ENCODE results near the gene CAMK2G. TPM values are rescaled to one million over a fixed set of nuclear protein-coding genes. Genes with fewer than 3 reads are reported as not detected.
"Not testable (repeated sequence)": the region's sequence is repeated elsewhere in the genome, so short reads cannot be mapped to it uniquely, and the experiment has no call there.

The CAMK2G gene
- total RNA-seq, 2 donors from 2014 or later: 78.8 to 149 TPM

DNA sequence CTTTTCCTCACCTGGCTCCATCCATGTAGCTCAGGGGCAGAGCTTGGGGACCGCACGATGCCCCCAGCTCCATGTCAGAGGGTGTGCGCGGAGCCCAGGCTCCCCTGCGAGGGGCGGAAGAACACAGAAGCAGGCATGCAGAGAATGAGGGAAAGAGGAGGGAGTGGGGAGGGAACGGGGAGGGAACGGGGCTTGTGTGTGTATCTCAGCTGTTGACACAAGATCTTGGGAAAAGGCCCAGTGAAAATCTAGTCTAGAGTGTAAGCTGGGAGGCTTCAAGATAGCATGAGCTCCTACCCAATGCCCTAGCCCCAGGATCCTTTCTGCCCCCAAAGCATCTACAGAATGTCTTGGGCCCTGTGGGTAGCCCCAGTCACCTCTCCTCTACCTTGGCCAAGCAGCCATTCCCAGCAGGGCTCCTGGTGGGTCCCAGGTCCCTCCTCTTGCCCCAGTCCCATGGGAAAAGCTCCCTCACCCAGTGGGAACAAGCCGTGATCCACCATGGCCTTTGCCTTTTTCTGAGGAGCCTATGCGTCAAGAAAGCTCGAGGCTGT, 37.9 kb downstream of the CAMK2G start:
- TF ChIP-seq CTCF (IDR thresholded peaks at IDR 0.05): no peak
- Histone ChIP-seq H3K27me3 (replicated peaks; ENCODE audit: insufficient read depth) (no peaks in the 10 kb centered on the region), H3K4me3 (no peak overlapping the region), H3K4me1 (ENCODE audit: control insufficient read depth in 1 of 2, low read depth in 2 of 2) (peaks cover 6 to 24% of the 10 kb centered on the region in 2 donors), H3K27ac (peak overlapping the region; percentile 87), H3K9me3 (no peaks in the 10 kb centered on the region), H3K36me3 (peaks cover 46% of the 10 kb centered on the region)
- DNase-seq (ENCODE audit: low spot score) (no peak), ATAC-seq (ENCODE audit: insufficient number of reproducible peaks, low FRiP score, low read depth) (no peak)

GRCh38 chr10:73829090-73829489, 45.3 kb downstream of the CAMK2G start:
- not testable (repeated sequence) for H3K4me3 ChIP-seq; H3K9me3 ChIP-seq; H3K27me3 ChIP-seq (replicated peaks; ENCODE audit: insufficient read depth); DNase-seq (ENCODE audit: low spot score); H3K27ac ChIP-seq; ATAC-seq (ENCODE audit: insufficient number of reproducible peaks, low FRiP score, low read depth); H3K4me1 ChIP-seq (ENCODE audit: control insufficient read depth in 1 of 2, low read depth in 2 of 2)
- H3K36me3 ChIP-seq: peaks cover 54% of the 10 kb centered on the region

DNA sequence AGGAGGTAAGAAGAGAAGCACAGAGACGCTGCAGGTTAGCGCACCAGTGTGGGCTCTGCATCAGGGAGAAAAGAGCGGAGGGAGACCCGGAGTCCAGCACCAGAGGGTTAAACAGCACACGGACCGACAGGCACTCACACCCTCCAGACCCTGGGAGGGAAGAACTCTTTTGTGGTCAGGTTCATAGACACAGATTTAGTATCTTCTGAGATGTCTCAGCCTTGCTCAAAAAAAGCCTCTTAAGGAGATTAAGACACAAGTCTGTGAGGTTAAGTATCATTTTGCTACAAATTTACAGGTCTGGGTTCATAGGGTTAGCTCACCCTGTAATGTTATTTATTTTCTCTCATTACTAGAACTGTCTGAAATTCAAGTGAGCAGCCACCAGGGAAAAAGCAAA, 46.2 kb downstream of the CAMK2G start:
- H3K36me3 ChIP-seq: peaks cover 63% of the 10 kb centered on the region
- no peaks in the 10 kb centered on the region for H3K9me3 ChIP-seq
- H3K4me1 ChIP-seq (ENCODE audit: control insufficient read depth in 1 of 2, low read depth in 2 of 2): no peaks in the 10 kb centered on the region
- ATAC-seq (ENCODE audit: insufficient number of reproducible peaks, low FRiP score, low read depth) (no peak), DNase-seq (ENCODE audit: low spot score) (no peak)
- H3K27me3 ChIP-seq (replicated peaks; ENCODE audit: insufficient read depth): no peaks in the 10 kb centered on the region
- H3K4me3 ChIP-seq: no peak overlapping the region
- no peak for TF ChIP-seq CTCF (IDR thresholded peaks at IDR 0.05)
- H3K27ac ChIP-seq: no peak overlapping the region

GRCh38 chr10:73827346-73828089, 46.8 kb downstream of the CAMK2G start:
- Histone ChIP-seq H3K9me3 (no peaks in the 10 kb centered on the region), H3K4me1 (ENCODE audit: control insufficient read depth in 1 of 2, low read depth in 2 of 2) (no peaks in the 10 kb centered on the region), H3K27me3 (replicated peaks; ENCODE audit: insufficient read depth) (no peaks in the 10 kb centered on the region), H3K36me3 (peaks cover 69% of the 10 kb centered on the region), H3K4me3 (no peak overlapping the region), H3K27ac (no peak overlapping the region)
- DNase-seq (ENCODE audit: low spot score) (no peak), ATAC-seq (ENCODE audit: insufficient number of reproducible peaks, low FRiP score, low read depth) (no peak)
- no peak for TF ChIP-seq CTCF (IDR thresholded peaks at IDR 0.05)

DNA sequence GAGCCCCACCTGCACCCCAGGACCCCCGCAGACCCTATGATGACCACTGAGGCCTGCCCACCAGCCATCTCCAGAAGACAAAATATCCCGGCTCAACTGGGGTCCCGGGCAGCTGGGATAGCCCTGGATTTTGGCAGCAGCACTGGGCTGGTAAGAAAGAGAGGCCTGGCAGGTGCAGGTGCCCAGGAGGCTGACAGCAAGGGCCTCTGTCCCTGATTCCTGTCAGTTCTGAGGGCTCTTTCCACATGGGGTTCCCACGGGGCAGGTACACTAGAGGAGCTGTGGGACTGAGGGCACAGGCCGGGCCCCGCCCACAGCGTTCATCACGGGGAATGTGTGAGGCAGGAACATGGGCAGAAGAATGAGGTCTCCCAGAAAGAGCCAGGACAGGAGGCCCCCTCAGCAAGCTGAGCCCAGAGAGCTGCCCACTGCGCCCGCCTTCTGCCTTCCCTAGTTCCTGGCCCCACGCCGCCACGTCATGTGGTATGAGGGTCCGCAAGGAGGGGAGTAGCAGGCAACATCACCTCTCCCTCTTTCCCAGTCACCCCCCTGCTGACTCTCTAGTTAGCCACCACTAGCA, 50.1 kb downstream of the CAMK2G start:
- ATAC-seq (ENCODE audit: insufficient number of reproducible peaks, low FRiP score, low read depth) (no peak), DNase-seq (ENCODE audit: low spot score) (no peak)
- peaks cover 68% of the 10 kb centered on the region for H3K36me3 ChIP-seq
- H3K9me3 ChIP-seq: no peaks in the 10 kb centered on the region
- H3K4me1 ChIP-seq (ENCODE audit: control insufficient read depth in 1 of 2, low read depth in 2 of 2): peaks cover 4 to 10% of the 10 kb centered on the region in 2 donors
- H3K27ac ChIP-seq: no peak overlapping the region
- no peak overlapping the region for H3K4me3 ChIP-seq
- no peaks in the 10 kb centered on the region for H3K27me3 ChIP-seq (replicated peaks; ENCODE audit: insufficient read depth)
- TF ChIP-seq CTCF (IDR thresholded peaks at IDR 0.05): no peak
